Heart right ventricle (tissue), 16 donors: ENCODE results near the gene GRPEL1. TPM values are rescaled to one million over a fixed set of nuclear protein-coding genes. Genes with fewer than 3 reads are reported as not detected.

Experiments used
- ATAC-seq, 8 donors: fragments of 200-7000 bp; cut with Tn5 transposase; one replicate each; pipeline ENCODE4 v1.9.1; 2020; ENCODE audit warnings: mild to moderate bottlenecking in 8 of 8, moderate library complexity in 8 of 8, moderate number of reproducible peaks in 1 of 8
- DNase-seq, 2 donors: peaks; one replicate each; pipeline ENCODE4 v3.0.0-alpha.2; 2020
- H3K27ac ChIP-seq, 10 donors: fragments of 200-600 bp; sonication (generic) in 2 of 10; one replicate each; pipeline versions ENCODE4 v1.5.0 to v1.8.0; 2020 to 2022; ENCODE audit warnings: mild to moderate bottlenecking in 3 of 10
- H3K27me3 ChIP-seq, 7 donors: fragments of 200-600 bp; one replicate each; pipeline ENCODE4 v1.8.0; 2021 to 2022; ENCODE audit warnings: mild to moderate bottlenecking in 2 of 7
- H3K36me3 ChIP-seq, 9 donors: fragments of 200-600 bp; sonication (generic) in 1 of 9; one replicate each; pipeline versions ENCODE4 v1.5.0 to v1.8.0; 2020 to 2022; ENCODE audit warnings: mild to moderate bottlenecking in 2 of 9
- H3K4me1 ChIP-seq, 9 donors: fragments of 200-600 bp; sonication (generic) in 1 of 9; one replicate each; pipeline versions ENCODE4 v1.5.0 to v1.8.0; 2020 to 2022; ENCODE audit warnings: mild to moderate bottlenecking in 4 of 9
- H3K4me3 ChIP-seq, 10 donors: fragments of 200-600 bp; sonication (generic) in 2 of 10; one replicate each; pipeline versions ENCODE4 v1.5.0 to v1.8.0; 2020 to 2022; ENCODE audit warnings: mild to moderate bottlenecking in 7 of 10, moderate library complexity in 2 of 10
- H3K9me3 ChIP-seq, 11 donors: fragments of 200-600 bp in 10 of 11; sonication (generic) in 2 of 11; one replicate each; pipeline versions ENCODE4 v1.5.0 to v1.8.0; 2013 to 2022; ENCODE audit warnings: mild to moderate bottlenecking in 2 of 11, control low read depth in 1 of 11, moderate library complexity in 1 of 11
- CTCF ChIP-seq, 9 donors: fragments of 200-600 bp; sonication (generic) in 2 of 9; IDR thresholded peaks; one replicate each; pipeline versions ENCODE4 v1.5.0 to v1.8.0; 2021 to 2022; ENCODE audit warnings: antibody characterized with exemption in 9 of 9, mild to moderate bottlenecking in 5 of 9, moderate library complexity in 1 of 9
- WGBS, 2 donors: extraction: QIAGEN DNeasy Blood & Tissue Kit; methylation state at CpG; one replicate each; pipeline ENCODE4 v1.1.7; 2013; ENCODE audit warnings: inconsistent platforms in 1 of 2; 5-methylcytosine and 5-hydroxymethylcytosine counted together
- intact Hi-C, 10 donors: fragments of 100-400 bp; cut with DNase I; formaldehyde crosslinking; loops; one replicate each; pipeline versions ENCODE4 v1.11.1 to v1.14.2; 2022
- polyA plus RNA-seq, 2 donors: library from polyadenylated mRNA; stranded (reverse); fragments of 200-250 nt; gene quantifications; one replicate each; pipeline ENCODE4 v1.2.3, GENCODE V29; 2013
- total RNA-seq, 10 donors: library from RNA; stranded (reverse); fragmentation: NEBNext Ultra II Directional in 3 of 10; extraction: Animal tissue kit (Norgen Biotek cat#: 25700) in 3 of 10; gene quantifications; one replicate each; pipeline versions ENCODE4 v1.2.1 to v1.2.4, GENCODE V29; 2021 to 2023
- donor health status: Arrhythmogenic right ventricular cardiomyopathy.
- donor health status: ischemic (EF 13 %, LVEDD 7.1; RV severe dilation, severe dysfunction).
- donor health status: healthy with polysubstance abuse.
- donor health status: DM: no; HTN: yes; CAD: no.
- donor health status: DM: no; HTN: no; CAD: no.
- donor health status: ischemic (EF 25% LVEDD 6.9; RV normal size, moderate dysfunction).
- donor health status: ischemic (EF 25% LVEDD 5.7; RV mildly dilated, moderate dysfunction).
- donor health status: healthy.
- donor health status: DM: yes; HTN: yes; CAD: no.
- donor health status: Ischemic cardiomyopathy.
- donor health status: ischemic (EF 35%, LVEDD 5.7; RV mildly dilated, moderate dysfunction).
- donor health status: nonischemic (EF 11% LVEDD 7.7; RV severe dilation, severe dysfunction).
- donor health status: DM: yes; HTN: yes; CAD: no.
- donor health status: PGD.
- donor health status: ischemic (EF 29% LVEDD 5.4; RV normal size, mild dysfunction).
- donor health status: nonischemic (EF 23%, LVEDD 6.1; RV moderate dilation, normal function).

Gene GRPEL1
- total and polyA plus RNA-seq, 12 donors, result 38.7 to 83.3 (median 55.8) TPM

- intact Hi-C loops, result loop anchor here in 9 of 10 donors (5.0 to 10.0 kb wide), 10 partner anchors 86 to 356 kb away; partner anchors contain the start of genes TBC1D14 (in 3 of the 9) and BLOC1S4 (in 1 of the 9)
Observed at GRCh38 chr4:7073059-7073458, 5.2 kb upstream of the GRPEL1 start.

DNA sequence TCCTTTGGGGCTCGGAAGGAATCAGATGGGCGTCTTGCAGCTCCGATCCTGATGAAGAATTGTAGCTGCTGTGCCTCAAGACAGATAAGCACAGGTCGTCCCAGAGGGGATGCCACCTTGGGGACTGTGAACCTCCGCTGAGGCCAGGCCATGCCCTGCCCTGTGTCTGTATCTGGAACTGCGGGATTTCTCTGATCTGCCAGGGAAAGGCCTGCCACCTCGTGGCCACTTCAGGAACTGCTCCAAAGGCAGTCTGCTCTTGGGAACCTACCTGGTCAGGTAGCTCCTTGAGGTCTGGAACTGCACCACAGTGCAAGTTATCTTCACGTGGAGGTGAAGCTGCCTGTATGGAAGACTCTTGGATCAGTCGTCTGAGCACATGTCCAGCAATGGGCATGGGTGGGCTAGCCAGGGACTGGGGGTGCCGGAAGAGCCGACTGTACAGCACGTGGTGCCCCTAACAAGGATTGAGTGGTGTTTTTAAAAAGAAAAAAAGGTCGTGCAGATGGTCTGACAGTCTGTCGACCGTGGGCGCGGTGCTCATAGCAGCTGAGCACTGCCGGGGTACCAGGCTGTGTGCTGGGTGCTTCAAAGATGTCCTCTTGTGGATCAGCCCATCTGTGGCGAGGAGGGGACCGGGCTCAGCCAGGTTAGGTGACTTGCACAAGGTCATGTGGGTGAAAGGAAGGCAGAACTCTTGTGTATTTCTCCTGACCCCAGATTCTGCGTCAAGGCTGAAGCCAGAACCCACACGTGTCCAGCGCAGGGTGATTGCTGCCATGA is 3.1 kb upstream of the GRPEL1 start:
- 36 to 41% methylated on average over 23 of the region's 23 CpGs for WGBS, 2 donors
- peak; percentile 71 to 82 for DNase-seq
- Histone ChIP-seq H3K27me3 (no peaks in the 10 kb centered on the region), H3K4me1 (peaks cover 7 to 35% (median 24%) of the 10 kb centered on the region in 9 donors), H3K9me3 (no peaks in the 10 kb centered on the region), H3K36me3 (peaks cover 0 to 3% (median 0%) of the 10 kb centered on the region in 9 donors), H3K27ac (no peak overlapping the region), H3K4me3 (no peak overlapping the region)
- peak; percentile 97 to 99 (median 99) for TF ChIP-seq CTCF (IDR thresholded peaks at IDR 0.05)
- ATAC-seq, result peak in 6 of 8 donors; percentile 12 to 28 (median 16)
- intact Hi-C loops, result loop anchor here (1.0 to 10.0 kb wide), 14 partner anchors 28 to 354 kb away; partner anchors contain the start of genes TBC1D14 (in 3 of the 10), BLOC1S4 (in 1 of the 10) and TADA2B (in 1 of the 10)

More at GRCh38 chr4:7073059-7073458, 5.2 kb upstream of the GRPEL1 start:
- H3K27ac ChIP-seq, result no peak overlapping the region
- no peaks in the 10 kb centered on the region for H3K27me3 ChIP-seq
- no peak overlapping the region for H3K4me3 ChIP-seq
- WGBS, 2 donors, result 89 to 92% methylated on average over 14 of the region's 14 CpGs
- no peak for TF ChIP-seq CTCF (IDR thresholded peaks at IDR 0.05)
- no peak for ATAC-seq
- H3K9me3 ChIP-seq, result no peaks in the 10 kb centered on the region
- H3K4me1 ChIP-seq, result peaks cover 5 to 20% (median 9%) of the 10 kb centered on the region in 9 donors
- no peak for DNase-seq
- no peaks in the 10 kb centered on the region for H3K36me3 ChIP-seq

DNA sequence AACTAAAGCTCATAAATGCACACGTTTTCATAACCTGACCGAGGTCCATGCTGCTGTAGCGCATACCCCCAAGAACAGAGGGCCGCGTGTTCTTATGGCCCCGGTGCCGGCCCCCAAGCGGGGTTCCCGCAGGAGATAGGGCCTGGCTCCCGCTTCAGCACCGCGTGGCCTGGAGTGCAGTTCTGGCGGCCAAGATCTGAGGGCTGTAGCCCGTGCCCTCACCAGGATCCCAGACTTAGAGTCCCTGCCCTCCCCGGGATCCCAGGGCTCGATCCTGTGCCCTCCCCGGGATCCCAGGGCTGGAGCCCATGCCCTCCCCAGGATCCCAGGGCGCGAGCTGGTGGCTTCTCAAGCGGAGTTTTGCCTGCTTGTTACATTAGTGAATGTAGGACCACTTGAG is 1.0 kb upstream of the GRPEL1 start:
- ATAC-seq (no peak), DNase-seq (no peak)
- H3K27ac ChIP-seq, result peak overlapping the region; percentile 58 to 98 (median 90)
- peak overlapping the region; percentile 32 to 99 (median 85) for H3K4me3 ChIP-seq
- H3K9me3 ChIP-seq, result no peaks in the 10 kb centered on the region
- 9 to 12% methylated on average over 20 of the region's 20 CpGs for WGBS, 2 donors
- intact Hi-C loops, result loop anchor here in 7 of 10 donors (1.0 to 5.0 kb wide), 7 partner anchors 26 to 162 kb away; partner anchors contain the start of genes TBC1D14 (in 3 of the 7) and TADA2B (in 1 of the 7)
- peaks cover 0 to 19% (median 2%) of the 10 kb centered on the region in 9 donors for H3K36me3 ChIP-seq
- peaks cover 7 to 42% (median 30%) of the 10 kb centered on the region in 9 donors for H3K4me1 ChIP-seq
- TF ChIP-seq CTCF (IDR thresholded peaks at IDR 0.05), result no peak
- no peaks in the 10 kb centered on the region for H3K27me3 ChIP-seq

- Histone ChIP-seq H3K4me1 (peaks cover 7 to 42% (median 30%) of the 10 kb centered on the region in 9 donors), H3K27me3 (no peaks in the 10 kb centered on the region), H3K4me3 (peak overlapping the region; percentile 32 to 99 (median 85)), H3K27ac (peak overlapping the region; percentile 58 to 98 (median 90)), H3K36me3 (peaks cover 0 to 25% (median 7%) of the 10 kb centered on the region in 9 donors), H3K9me3 (no peaks in the 10 kb centered on the region)
- intact Hi-C loops, result loop anchor here in 7 of 10 donors (1.0 to 5.0 kb wide), 7 partner anchors 26 to 161 kb away; partner anchors contain the start of genes TBC1D14 (in 3 of the 7) and TADA2B (in 1 of the 7)
- DNase-seq (no peak), ATAC-seq (peak in 1 of 8 donors; percentile 9)
- peak in 1 of 9 donors; percentile 5 for TF ChIP-seq CTCF (IDR thresholded peaks at IDR 0.05)
- WGBS, 2 donors, result 0% methylated on average over 49 to 50 of the region's 50 CpGs
Observed at GRCh38 chr4:7068279-7068842, 497 bp upstream of the GRPEL1 start.
